GM18868 (cell line): ENCODE data around the gene GNB1.

Source experiments
- ATAC-seq: cut with Tn5 transposase; IDR thresholded peaks from one replicate; pipeline ENCODE4 v1.9.1; 2021; ENCODE audit warnings: mild to moderate bottlenecking, moderate library complexity; ENCODE audit not compliant: unreplicated experiment

GNB1 gene

DNA sequence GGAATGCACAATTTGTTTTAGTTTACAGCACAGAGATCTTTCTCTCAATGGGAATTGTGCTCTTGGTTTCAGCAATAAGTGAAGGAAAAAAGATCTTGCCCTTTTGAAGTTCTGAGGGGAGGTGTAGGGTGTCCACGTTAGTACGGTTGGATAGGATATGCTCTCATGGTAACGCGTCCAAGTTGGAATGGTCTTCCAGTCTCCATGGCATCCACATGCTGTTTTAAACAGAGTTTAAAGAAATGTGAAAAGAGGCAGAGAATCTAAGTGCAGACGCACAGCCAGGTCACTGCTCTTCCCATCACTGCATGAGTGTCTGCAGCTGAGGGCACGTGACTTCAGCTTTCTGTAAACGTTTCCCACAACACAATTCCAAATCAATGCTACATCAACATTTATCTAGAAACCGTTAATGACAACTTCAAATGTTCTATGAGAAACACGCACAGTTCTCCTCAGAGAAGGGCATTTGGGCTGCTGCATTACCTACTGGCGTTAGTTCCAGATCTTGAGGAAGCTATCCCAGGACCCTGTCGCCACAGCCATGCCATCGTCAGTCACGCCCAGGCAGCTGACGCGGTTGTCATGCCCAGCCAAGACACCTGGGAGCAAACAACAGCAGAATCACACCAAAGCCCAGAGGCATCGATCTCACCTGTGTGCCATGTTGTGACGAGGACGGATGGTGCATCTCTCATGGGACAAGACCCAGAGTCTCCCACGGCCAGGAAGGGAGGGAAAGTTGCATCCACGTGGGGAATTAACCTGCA is 103.9 kb downstream of the GNB1 start:
- ATAC-seq: no peak

DNA sequence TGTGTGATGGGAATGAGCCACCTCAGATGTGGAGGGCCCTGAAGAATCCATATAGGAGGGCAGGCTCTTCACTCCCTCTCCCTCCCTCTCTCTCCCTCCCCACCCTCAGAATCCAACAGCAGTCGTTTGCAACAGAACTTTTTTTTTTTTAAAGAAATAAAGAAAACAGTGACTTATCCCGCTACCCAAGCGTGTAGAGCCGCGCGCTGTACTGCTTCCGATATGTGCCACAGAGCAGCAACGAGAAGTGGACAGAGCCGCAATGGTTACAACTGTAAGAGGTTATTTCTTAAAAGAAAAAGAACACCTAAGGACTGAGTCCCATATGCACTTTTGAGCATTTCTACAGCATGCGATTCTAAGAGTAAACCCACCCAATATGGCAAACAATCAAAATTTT is 105.2 kb downstream of the GNB1 start:
- ATAC-seq: no peak

DNA sequence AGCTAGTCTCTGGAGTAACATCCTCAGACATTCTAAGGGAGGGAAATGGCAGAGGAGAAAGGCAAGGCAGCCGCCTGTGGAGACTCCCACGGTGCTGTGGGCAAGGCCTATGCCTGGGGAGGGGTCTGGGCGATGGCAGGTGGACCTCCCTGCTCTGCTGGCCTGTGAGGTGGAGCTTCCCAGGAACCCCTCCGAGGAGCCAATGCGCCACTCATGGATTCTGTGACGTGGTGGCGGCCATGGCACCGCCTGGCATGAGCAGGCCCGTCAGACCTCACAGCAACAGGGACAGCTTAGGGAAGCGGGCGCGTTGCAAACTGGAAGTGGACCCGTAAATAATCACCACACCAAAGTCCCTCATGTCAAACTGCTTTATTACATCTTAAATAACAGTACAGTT is 106.0 kb downstream of the GNB1 start:
- ATAC-seq: no peak

DNA sequence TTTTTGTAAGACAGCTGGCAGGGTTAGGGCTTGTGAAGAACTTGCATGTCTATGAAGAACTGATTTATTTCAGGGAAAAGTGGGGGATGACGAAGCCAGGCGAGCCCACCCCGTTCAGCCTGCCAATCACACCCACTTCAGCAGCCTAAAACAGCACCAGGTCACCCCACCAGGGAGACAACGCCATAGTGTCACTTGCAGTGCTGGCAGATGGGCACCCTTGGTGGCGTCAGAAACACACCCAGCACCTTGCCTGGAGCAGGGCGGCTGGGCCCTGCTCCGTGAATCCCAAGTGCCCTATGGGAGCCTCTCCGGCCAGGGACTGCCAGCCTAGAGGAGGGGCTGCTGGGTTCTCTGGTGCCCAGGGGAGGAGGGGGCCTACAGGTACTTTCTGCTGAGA is 107.6 kb downstream of the GNB1 start:
- no peak for ATAC-seq

DNA sequence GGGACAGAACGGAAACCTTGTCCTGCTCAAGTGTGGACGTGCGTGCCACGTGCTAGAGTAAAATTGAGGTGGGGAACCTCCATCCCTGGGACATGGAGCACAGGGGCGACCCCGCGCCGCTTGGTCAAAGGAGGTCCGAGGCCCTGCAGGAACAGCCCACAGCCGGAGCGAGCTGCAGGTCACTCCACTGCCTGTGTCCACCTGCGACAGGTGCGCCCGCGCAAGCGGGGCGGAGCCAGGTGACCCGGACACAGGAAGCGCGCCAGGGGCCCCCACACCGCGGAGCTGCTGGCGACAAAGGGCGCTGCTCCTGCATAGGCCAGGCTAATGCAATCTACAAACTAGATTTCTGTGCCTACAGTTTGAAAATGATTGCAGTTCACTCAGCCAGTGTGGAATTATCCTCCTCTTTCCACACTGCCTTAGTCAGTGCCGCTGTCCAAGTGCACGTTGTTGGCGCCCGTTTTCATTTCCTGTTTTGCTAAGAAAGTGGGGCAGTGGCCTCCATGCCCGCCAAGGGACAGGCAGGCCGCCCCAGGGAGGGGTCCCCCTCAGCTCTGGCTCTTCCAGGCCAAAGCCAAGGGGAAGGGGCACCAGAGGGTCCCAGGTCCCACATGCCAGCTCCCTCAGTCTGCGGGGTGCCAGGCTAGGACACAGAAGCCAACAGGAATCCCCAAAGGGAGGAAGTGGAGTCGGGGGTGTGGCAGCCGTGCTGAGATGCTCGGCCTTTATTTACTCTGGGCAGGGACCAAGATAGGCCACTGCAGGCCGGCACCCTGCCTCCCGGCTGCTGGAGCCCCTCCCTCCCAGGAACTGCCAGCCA is 108.3 kb downstream of the GNB1 start:
- ATAC-seq: no peak

DNA sequence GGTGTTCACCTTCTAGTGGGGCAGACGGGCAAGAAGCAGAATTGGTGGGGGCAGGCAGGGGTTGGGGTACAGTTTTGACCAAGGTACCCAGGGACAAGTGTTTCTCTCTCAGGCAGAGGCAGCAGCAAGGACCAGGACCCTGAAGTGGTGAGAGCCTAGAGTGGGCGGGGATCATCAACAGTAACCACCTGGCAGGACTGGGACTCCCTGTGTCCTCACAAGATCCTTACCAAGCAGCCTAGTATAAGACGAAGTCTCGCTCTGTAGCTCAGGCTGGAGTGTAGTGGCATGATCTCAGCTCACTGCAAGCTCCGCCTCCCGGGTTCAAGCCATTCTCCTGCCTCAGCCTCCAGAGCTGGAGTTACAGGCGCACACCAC is 109.4 kb downstream of the GNB1 start:
- ATAC-seq: no peak

DNA sequence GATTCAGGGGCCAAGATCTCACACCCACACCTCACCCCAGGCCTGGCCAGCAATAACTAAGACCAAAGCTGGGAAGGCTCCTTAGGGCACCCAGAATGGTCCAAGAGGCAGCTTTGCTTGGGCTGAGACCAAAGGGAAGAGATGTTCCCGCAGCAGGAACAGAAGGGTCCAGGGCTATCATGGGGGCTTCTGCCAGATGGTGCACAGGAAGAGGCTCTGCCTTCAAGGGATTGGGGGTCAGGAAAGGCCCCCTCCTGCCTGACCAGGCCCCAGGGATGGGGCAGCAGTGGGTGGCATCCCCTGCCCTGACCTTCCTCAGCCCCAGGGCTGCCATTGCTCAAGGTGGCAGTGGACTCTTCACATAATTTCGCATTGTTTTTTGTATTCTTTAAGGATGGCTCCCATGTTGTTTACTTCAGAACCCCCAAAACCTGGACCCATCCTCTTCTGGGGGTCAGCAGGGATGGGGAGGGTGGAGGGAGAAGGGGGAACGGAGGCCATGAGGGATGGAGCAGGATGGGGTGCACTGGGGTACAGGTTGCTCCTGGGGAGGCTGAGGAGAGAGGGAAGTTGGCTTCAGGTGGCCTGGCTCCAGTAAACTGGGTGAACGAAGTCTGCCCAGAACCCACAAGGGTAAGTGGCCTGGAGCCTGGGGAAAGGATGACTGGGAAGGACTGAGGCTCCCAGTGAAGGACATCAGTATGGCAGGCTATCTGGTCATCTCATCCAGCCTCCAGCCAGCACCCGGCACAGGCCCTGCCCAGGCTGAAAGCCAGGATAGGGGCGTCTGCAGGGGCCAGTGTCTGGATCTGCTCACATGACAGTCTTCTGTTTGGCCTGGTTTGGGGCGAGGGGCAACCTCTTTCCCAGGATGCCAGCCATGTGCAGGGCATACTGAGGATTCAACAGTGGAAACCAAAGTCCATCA is 110.0 kb downstream of the GNB1 start:
- no peak for ATAC-seq

DNA sequence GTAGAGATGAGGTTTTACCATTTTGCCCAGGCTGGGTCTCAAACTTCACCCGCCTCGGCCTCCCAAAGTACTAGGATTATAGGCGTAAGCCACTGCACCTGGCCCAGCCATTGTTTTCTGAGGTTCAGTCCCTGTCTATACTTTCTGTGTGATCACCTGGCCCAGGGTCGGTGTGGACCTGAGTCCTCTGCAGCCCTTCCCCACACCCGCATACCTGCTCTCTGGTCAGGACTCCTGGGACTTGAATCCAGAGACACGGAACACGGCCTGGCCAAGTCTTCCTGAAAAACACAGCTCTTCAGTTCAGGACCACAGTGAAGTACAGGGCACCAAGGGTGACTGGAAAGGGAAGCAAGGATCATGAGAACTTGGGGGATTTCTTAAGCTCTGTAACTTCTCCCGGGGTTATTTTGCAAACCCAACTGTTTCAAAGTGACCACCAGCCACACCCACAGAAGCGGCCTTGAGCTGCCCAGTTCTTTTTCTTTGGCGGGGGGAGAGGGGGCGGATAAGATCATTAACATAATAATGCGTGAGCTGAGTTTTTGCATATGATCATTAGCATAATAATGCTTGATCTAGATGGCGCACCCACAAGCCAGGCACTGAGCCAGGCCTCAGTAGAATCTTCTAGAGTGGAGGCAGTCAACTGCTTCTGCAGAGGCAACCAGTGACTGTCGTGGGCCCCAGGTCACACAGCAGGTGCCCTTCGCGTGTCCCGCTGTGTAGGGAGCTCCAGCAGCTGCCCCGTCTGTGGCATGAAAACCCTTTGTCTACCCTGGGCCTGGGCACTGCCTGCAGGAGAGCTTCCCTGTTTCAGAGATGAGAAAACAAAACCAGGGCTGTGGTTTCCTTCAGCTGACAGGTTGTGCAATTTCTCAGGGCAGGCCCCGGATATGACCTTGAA is 110.9 kb downstream of the GNB1 start:
- peak; percentile 21 for ATAC-seq

DNA sequence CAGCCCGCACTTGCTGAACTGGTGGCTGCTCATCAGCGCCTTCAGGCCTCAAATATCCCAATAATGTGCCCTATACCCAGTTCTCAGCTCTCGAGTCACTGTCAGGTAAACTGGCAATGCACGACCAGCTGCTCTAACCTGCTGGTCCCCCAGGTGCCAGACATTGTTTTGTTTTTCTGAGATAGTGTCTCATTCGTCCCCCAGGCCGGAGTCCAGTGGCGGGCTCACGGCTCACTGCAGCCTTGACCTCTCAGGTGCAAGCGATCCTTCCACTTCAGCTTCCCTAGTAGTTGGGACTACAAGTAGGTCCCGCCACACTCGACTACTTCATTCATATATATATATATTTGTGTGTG is 111.6 kb downstream of the GNB1 start:
- ATAC-seq: no peak

DNA sequence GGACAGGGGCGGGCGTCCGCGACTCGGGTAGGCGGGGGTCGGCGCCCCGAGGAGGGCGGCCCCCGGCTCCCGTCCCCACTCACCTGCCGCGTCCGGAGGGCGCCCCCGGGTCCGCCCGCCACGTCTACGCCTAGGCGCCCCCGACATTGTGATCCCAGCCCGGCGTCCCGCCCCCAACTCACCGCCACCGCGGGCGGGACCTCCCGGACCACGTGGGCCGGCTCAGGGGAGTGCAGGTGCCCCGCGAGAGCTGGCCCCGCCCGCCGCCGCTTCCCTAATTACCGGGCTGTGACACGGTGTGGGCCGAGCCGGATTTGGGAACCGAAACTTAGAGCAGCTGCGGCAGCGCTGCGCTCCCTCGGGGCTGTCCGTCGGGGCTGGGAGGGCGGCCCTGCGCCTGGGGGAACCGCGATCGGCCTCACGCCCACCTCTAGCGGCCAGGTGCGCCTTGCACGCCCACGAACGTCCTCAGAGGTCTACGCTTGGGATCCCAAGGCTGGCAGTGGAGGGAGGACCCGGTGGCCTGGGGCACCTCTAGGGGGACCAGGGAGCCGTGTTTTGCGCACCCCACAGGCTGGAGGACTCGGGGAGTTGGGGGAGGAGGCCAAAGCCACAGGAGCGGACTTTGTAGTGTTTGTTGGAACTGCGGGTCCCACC is 112.1 kb downstream of the GNB1 start:
- peak; percentile 68 for ATAC-seq

DNA sequence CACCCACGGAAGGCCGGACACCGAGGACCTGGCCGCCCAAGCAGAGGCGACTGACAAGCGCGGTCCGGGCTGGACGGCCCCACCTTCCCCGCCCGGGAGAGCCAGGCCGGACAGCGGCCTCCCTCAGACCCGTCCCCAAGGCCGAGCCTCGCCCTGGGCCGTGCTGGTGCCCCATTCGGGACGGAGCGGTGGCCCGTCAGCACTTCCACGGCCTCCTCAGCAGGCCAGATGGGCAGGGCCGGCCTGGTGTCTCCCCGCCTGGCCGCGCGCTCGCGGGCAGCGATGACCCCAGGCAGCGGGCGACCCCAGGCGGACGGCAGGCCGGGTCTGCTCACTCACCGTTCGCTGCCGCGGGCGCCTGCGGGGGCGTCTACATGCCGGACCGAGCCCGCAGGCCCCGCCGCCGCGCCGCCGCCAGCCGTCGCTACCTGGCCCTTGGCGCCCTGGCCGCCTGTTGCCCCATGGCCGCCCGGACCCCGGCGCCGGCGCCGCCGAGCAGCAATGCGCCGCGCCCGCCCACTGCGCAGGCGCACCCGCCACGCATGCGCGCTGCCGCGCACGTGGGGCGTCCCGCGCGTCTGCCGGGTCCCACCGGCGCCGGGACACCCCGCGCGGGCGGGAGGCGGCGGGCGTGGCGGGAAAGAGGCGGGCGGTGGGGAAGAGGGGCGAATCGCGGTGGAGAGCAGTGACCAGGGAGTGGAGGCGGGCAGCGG is 112.8 kb downstream of the GNB1 start, which contains the start of gene NADK:
NADK (minus strand) TSS at position 521 of the 713 bp plus-strand sequence. CDS start 13,064 bp downstream, outside the sequence.
- peak; percentile 42 for ATAC-seq

DNA sequence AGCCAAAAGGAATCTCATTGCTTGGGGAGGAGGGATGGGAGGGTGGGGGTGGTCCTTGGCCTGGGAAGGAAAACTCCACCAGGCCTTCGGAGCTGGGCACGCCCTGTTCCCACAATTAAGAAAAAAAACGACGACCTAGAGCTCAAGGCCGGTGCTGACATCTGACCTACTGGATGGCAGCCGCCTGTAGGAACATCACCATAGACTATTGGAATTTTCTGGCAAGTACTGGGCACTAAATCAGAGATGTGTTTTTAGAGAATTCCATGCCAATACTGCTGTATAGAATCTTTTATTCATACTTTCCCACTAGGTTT is 113.3 kb downstream of the GNB1 start:
- no peak for ATAC-seq

DNA sequence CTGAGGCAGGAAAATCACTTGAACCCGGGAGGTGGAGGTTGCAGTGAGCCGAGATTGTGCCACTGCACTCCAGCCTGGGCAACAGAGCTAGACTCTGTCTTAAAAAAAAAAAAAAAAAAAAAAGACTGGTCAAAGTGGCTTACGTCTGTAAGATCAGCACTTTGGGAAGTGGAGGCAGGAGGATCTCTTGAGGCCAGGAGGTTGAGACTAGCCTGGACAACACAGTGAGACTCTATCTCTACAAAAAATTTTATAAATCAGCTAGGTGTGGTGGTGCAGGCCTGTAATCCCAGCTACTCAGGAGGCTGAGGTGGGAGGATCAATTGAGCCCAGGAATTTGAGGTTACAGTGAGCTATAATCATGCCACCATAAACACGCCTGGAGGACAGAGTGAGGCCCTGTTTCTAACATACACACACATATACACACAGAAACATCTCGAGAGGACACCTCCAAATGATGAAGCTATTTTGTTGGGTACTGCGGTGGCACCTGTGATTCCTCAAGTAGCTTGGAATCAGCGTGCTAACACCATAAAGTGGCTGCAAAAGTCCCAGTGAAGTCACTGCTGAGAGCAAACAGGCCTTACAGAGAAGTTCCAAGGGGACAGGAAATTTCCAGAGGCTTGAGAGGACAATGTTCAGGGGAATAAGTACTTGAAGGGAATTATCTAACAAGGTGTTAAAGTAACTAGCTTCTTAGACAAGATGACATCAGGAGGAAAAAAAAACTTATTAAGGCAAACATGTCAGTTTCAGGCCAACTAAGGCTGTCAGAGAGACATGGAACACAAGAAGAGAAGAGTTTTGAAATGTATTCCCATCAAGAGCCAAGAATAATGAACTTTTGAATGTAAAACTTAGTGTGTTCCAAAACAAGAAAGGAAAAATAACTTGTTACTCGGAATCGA is 114.0 kb downstream of the GNB1 start:
- ATAC-seq: no peak

DNA sequence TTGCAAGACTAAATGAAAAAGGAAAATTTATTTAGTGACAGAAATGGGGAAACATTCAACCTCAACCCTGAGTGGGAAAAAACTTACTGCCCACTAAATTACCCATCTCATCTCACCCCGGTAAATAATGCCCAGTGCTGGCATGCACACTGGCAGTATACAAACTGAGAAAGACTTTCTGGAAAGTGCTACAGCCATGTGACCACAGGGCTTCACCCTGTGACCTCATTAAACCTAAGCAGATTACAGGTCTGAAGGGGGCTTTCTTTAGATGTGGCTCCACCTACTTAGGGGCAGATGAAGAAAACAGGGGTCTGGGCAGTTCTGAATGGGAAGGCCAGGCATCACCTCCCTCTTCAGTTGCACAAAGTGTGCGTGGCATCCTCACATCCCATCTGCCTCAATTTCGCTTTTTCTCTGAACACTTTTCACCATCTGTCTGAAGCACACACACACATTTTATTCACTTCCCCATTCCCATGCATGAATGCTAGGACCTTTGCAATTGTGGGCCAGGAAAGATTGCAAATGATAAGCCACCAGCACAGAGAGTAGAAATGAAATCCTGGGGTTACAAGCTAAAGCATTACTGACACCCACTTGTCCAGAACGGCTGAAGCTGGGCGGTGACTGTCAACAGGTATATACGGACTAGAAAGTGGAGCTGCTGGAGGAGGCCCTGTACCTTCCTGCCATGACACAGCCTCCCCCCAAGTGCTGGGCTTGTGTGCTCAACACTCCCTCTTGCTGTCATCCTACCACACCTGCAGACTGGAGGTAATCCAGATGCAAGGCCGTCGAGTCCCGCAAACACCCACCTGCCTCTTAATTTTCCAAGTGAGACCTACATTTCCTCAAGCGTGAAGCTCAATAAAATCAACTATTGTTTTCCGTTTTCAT is 115.3 kb downstream of the GNB1 start:
- ATAC-seq: no peak

DNA sequence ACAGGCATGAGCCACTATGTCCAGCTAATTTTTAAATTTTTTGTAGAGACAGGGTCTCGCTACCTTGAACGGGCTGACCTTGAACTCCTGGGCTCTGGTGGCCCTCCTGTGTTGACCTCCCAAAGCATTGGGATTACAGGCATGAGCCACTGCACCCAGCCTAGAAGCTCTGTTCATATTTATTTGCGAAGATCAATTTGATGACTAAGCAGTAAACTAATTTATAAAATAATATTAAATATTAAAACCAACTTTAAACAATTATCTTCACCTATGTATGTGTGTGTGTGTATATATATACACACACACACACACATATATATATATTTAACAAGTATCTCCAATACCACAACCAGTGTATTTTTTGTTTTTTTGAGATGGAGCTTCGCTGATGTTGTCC is 117.0 kb downstream of the GNB1 start:
- ATAC-seq: no peak

DNA sequence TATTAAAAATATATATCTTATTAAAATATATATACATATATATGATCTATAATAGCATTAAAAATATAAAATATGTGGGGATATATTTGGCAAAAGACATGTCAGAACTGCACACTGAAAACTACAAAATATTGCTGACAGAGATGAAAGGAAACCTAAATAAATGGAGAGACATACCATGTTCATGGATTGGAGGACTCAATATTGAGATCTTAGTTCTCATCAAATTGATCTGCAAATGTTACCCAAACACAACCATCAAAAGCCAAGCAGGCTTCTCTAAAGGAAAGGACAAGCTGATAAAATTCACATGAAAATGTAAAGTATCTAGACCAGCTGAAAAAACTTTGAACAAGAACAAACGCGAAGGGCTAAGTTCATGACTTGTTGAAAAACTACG is 119.8 kb downstream of the GNB1 start:
- ATAC-seq: no peak

DNA sequence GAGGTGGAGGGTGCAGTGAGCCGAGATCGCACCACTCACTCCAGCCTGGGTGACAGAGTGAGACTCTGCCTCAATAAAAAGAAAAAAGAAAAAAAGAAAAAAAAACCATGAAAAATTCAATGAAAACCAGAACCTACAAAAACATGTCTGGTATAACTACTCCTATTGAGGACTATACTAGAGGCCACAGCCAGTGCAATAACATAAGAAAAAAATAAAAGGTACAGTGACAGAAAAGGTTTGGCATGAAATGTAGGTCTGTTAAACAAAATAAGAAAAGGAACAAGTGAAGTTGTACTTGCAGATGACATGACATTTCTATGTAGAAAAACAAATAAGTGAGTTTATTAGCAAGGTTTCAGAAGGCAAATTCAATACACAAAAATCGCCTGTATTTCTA is 120.8 kb downstream of the GNB1 start:
- no peak for ATAC-seq
